BLaER1 treated with 17β-estradiol and CSF1 and Interleukin-3, amounts not matched to agents 10 nM and 100 nM (cell line): Measurements from ENCODE around the gene C5AR1.
A peak's percentile ranks its signal among the peaks of the same experiment; 100 is the strongest.

Experiments used
- H3K27ac ChIP-seq, 11 experiments: shearing (Covaris generic); formaldehyde crosslinking; 2 replicates each; pipeline ENCODE4 v1.8.1; 2022
- H3K27me3 ChIP-seq, 11 experiments: shearing (Covaris generic); formaldehyde crosslinking; 2 replicates each; pipeline ENCODE4 v1.8.1; 2022
- H3K36me3 ChIP-seq, 11 experiments: shearing (Covaris generic); formaldehyde crosslinking; 2 replicates each; pipeline ENCODE4 v1.8.1; 2022
- H3K4me1 ChIP-seq, 10 experiments: shearing (Covaris generic); formaldehyde crosslinking; 2 replicates each; pipeline ENCODE4 v1.8.1; 2022
- H3K4me2 ChIP-seq, 11 experiments: shearing (Covaris generic); formaldehyde crosslinking; 2 replicates each; pipeline ENCODE4 v1.8.1; 2022
- H3K4me3 ChIP-seq, 10 experiments: shearing (Covaris generic); formaldehyde crosslinking; 2 replicates each; pipeline ENCODE4 v1.8.1; 2022
- H3K9ac ChIP-seq, 11 experiments: shearing (Covaris generic); formaldehyde crosslinking; 2 replicates each; pipeline ENCODE4 v1.8.1; 2022
- H3K9me3 ChIP-seq, 11 experiments: shearing (Covaris generic); formaldehyde crosslinking; replicated peaks in 1 of 11; 2 replicates each; pipeline ENCODE4 v1.8.1; 2022
- H4K20me1 ChIP-seq, 11 experiments: shearing (Covaris generic); formaldehyde crosslinking; 2 replicates each; pipeline ENCODE4 v1.8.1; 2022
- Cebpa-rat ChIP-seq, 11 experiments: shearing (Covaris generic); IDR thresholded peaks; 2 replicates each; pipeline ENCODE4 v1.8.1; 2022

The C5AR1 gene

GRCh38 chr19:47303966-47304365, 5.7 kb upstream of the C5AR1 start:
- peaks cover 33 to 72% (median 46%) of the 10 kb centered on the region in 10 experiments for H3K4me1 ChIP-seq
- no peak for TF ChIP-seq Cebpa-rat (IDR thresholded peaks at IDR 0.05)
- H3K4me3 ChIP-seq, result no peak overlapping the region
- peaks cover 0 to 13% (median 4%) of the 10 kb centered on the region in 11 experiments; a peak in 9 of 22 replicates for H4K20me1 ChIP-seq
- no peak overlapping the region for H3K9ac ChIP-seq
- H3K4me2 ChIP-seq, result peak overlapping the region in 2 of 11 experiments; percentile 14 to 24; a peak in 1 of 22 replicates
- peaks cover 29 to 91% (median 81%) of the 10 kb centered on the region in 11 experiments for H3K27me3 ChIP-seq
- H3K9me3 ChIP-seq, result peaks cover 0 to 9% (median 0%) of the 10 kb centered on the region in 11 experiments; a peak in 4 of 22 replicates
- no peak overlapping the region for H3K27ac ChIP-seq
- H3K36me3 ChIP-seq, result no peaks in the 10 kb centered on the region

GRCh38 chr19:47305309-47305751, 4.3 kb upstream of the C5AR1 start:
- TF ChIP-seq Cebpa-rat (IDR thresholded peaks at IDR 0.05), result no peak
- peaks cover 0 to 8% (median 0%) of the 10 kb centered on the region in 11 experiments; a peak in 3 of 22 replicates for H4K20me1 ChIP-seq
- H3K4me3 ChIP-seq, result no peak overlapping the region
- H3K4me1 ChIP-seq, result peaks cover 31 to 72% (median 44%) of the 10 kb centered on the region in 10 experiments
- H3K9ac ChIP-seq, result no peak overlapping the region
- H3K9me3 ChIP-seq, result peaks cover 0 to 9% (median 0%) of the 10 kb centered on the region in 11 experiments; a peak in 4 of 22 replicates
- H3K4me2 ChIP-seq, result peak overlapping the region in 7 of 11 experiments; percentile 2 to 60 (median 19); a peak in 10 of 22 replicates
- H3K27ac ChIP-seq, result no peak overlapping the region
- peaks cover 22 to 93% (median 86%) of the 10 kb centered on the region in 11 experiments for H3K27me3 ChIP-seq
- H3K36me3 ChIP-seq, result no peaks in the 10 kb centered on the region

DNA sequence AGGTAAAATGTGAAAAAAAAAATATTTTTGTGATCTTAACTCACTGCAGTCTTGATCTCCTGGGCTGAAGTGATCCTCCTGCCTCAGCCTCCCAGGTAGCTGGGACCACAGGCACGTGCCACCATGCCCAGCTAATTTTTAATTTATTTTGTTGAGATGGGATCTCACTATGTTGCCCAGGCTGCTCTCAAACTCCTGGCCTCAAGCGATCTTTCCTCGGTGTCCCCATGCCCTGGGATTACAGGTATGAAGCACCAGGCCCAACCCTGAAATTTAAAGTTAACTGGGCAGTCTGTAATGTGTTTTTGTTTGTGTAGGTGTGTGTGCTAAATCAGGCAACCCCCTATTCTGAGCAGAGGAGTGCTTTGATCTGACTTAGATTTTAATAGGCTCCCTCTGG, 3.4 kb upstream of the C5AR1 start:
- Histone ChIP-seq H4K20me1 (peaks cover 0 to 12% (median 0%) of the 10 kb centered on the region in 11 experiments; a peak in 5 of 22 replicates), H3K27me3 (peaks cover 22 to 100% (median 95%) of the 10 kb centered on the region in 11 experiments), H3K4me3 (no peak overlapping the region), H3K36me3 (peaks cover 0 to 8% (median 0%) of the 10 kb centered on the region in 11 experiments; a peak in 1 of 22 replicates), H3K4me2 (no peak overlapping the region), H3K9me3 (peaks cover 0 to 9% (median 0%) of the 10 kb centered on the region in 11 experiments; a peak in 4 of 22 replicates), H3K4me1 (peaks cover 25 to 77% (median 46%) of the 10 kb centered on the region in 10 experiments), H3K27ac (no peak overlapping the region), H3K9ac (no peak overlapping the region)
- no peak for TF ChIP-seq Cebpa-rat (IDR thresholded peaks at IDR 0.05)

- Histone ChIP-seq H3K27me3 (peaks cover 9 to 99% (median 83%) of the 10 kb centered on the region in 11 experiments), H3K4me2 (peak overlapping the region; percentile 69 to 95 (median 79)), H4K20me1 (peaks cover 0 to 12% (median 0%) of the 10 kb centered on the region in 11 experiments; a peak in 5 of 22 replicates), H3K4me1 (peaks cover 20 to 79% (median 38%) of the 10 kb centered on the region in 10 experiments), H3K4me3 (peak overlapping the region in 5 of 10 experiments; percentile 5 to 75 (median 66); a peak in 10 of 20 replicates), H3K9me3 (peaks cover 0 to 20% (median 0%) of the 10 kb centered on the region in 11 experiments; a peak in 6 of 22 replicates), H3K9ac (peak overlapping the region in 4 of 11 experiments; percentile 30 to 88 (median 80); a peak in 7 of 22 replicates), H3K36me3 (peaks cover 0 to 35% (median 0%) of the 10 kb centered on the region in 11 experiments; a peak in 6 of 22 replicates), H3K27ac (peak overlapping the region in 4 of 11 experiments; percentile 8 to 78 (median 62); a peak in 4 of 22 replicates)
- TF ChIP-seq Cebpa-rat (IDR thresholded peaks at IDR 0.05), result no peak
These were observed 623 bp upstream of the C5AR1 start for GRCh38 chr19:47309038-47309437.

DNA sequence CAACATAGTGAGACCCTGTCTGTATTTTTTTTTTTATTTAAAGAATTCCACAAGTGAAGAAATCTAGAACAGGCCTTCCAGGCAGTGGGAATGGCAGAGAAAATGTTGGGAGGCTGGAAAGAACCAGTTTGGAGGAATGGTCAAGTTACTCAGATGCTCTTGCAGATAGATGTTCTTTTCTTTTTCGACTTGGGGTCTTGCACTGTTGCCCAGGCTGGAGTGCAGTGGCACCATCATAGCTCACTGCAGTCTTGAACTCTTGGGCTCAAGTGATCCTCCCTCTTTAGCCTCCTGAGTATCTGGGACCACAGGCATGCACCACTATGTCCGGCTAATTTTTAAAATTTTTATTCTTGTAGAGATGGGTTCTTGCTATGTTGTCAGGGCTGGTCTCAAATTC, 662 bp downstream of the C5AR1 start:
- peaks cover 0 to 12% (median 0%) of the 10 kb centered on the region in 11 experiments; a peak in 5 of 22 replicates for H4K20me1 ChIP-seq
- H3K4me2 ChIP-seq, result peak overlapping the region in 9 of 11 experiments; percentile 28 to 95 (median 79); a peak in 16 of 22 replicates
- H3K9ac ChIP-seq, result peak overlapping the region in 4 of 11 experiments; percentile 30 to 88 (median 80); a peak in 7 of 22 replicates
- H3K4me1 ChIP-seq, result peaks cover 20 to 79% (median 41%) of the 10 kb centered on the region in 10 experiments
- peak overlapping the region in 3 of 11 experiments; percentile 56 to 78 (median 69); a peak in 7 of 22 replicates for H3K27ac ChIP-seq
- H3K4me3 ChIP-seq, result peak overlapping the region in 5 of 10 experiments; percentile 6 to 75 (median 66); a peak in 8 of 20 replicates
- H3K27me3 ChIP-seq, result peaks cover 0 to 89% (median 70%) of the 10 kb centered on the region in 11 experiments; a peak in 19 of 22 replicates
- peaks cover 0 to 31% (median 0%) of the 10 kb centered on the region in 11 experiments; a peak in 7 of 22 replicates for H3K9me3 ChIP-seq
- TF ChIP-seq Cebpa-rat (IDR thresholded peaks at IDR 0.05), result no peak
- peaks cover 0 to 44% (median 0%) of the 10 kb centered on the region in 11 experiments; a peak in 6 of 22 replicates for H3K36me3 ChIP-seq

GRCh38 chr19:47310819-47311218, 1.2 kb downstream of the C5AR1 start:
- Histone ChIP-seq H3K36me3 (peaks cover 0 to 45% (median 0%) of the 10 kb centered on the region in 11 experiments; a peak in 6 of 22 replicates), H3K27ac (peak overlapping the region in 3 of 11 experiments; percentile 56 to 78 (median 69); a peak in 5 of 22 replicates), H3K9me3 (peaks cover 0 to 31% (median 0%) of the 10 kb centered on the region in 11 experiments; a peak in 7 of 22 replicates), H3K27me3 (peaks cover 0 to 84% (median 65%) of the 10 kb centered on the region in 11 experiments; a peak in 19 of 22 replicates), H3K9ac (peak overlapping the region in 3 of 11 experiments; percentile 72 to 88 (median 87); a peak in 6 of 22 replicates), H3K4me1 (peaks cover 20 to 80% (median 44%) of the 10 kb centered on the region in 10 experiments), H3K4me2 (peak overlapping the region in 9 of 11 experiments; percentile 25 to 95 (median 76); a peak in 16 of 22 replicates), H3K4me3 (peak overlapping the region in 4 of 10 experiments; percentile 60 to 75 (median 70); a peak in 9 of 20 replicates), H4K20me1 (peaks cover 0 to 12% (median 0%) of the 10 kb centered on the region in 11 experiments; a peak in 5 of 22 replicates)
- peak in 4 of 11 experiments; percentile 36 to 60 (median 48); a peak in 4 of 22 replicates for TF ChIP-seq Cebpa-rat (IDR thresholded peaks at IDR 0.05)

DNA sequence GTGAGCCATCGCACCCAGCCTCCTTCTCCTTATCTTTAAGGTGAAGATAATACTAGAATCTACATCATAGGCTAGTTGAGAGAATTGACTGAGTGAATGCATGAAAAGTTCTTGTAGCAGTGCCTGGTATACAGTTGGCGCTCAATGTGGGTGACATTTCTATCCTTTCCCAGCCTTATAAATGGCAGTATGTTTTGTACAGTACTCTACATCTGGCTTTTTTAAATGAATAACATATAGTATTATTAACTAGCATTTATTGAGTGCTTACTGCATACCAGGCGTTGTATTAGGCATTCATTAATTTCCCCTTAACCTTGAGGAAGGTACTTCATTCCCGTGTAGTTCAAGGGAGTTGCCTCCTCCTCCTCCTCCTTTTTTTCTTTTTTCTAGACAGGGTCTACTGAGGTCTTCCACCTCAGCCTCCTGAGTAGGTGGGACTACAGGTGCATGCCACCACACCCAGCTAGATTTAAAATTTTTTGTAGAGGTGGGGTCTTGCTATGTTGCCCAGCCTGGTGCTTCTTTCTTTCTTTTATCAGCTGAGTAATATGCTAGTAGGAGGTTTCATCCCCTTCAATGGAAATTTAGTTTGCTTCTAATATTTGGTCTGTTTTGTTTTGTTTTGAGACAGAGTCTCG, 2.8 kb downstream of the C5AR1 start:
- Histone ChIP-seq H3K27ac (peak overlapping the region in 2 of 11 experiments; percentile 69 to 78; a peak in 3 of 22 replicates), H3K4me2 (peak overlapping the region in 3 of 11 experiments; percentile 79 to 95 (median 94); a peak in 6 of 22 replicates), H3K36me3 (peaks cover 0 to 61% (median 0%) of the 10 kb centered on the region in 11 experiments; a peak in 6 of 22 replicates)

More for the DNA sequence above, 2.8 kb downstream of the C5AR1 start:
- Histone ChIP-seq H3K4me3 (peak overlapping the region in 3 of 10 experiments; percentile 66 to 75 (median 73); a peak in 6 of 20 replicates), H3K9ac (peak overlapping the region in 2 of 11 experiments; percentile 87 to 88; a peak in 4 of 22 replicates), H3K4me1 (peaks cover 20 to 91% (median 48%) of the 10 kb centered on the region in 10 experiments), H3K9me3 (peaks cover 0 to 36% (median 0%) of the 10 kb centered on the region in 11 experiments; a peak in 7 of 22 replicates), H4K20me1 (peaks cover 0 to 12% (median 0%) of the 10 kb centered on the region in 11 experiments; a peak in 5 of 22 replicates), H3K27me3 (peaks cover 0 to 67% (median 49%) of the 10 kb centered on the region in 11 experiments; a peak in 19 of 22 replicates)
- no peak for TF ChIP-seq Cebpa-rat (IDR thresholded peaks at IDR 0.05)
